Activated CD4-positive, alpha-beta T cell treated with anti-CD3 and anti-CD28 coated beads, Interleukin-2, amount 50 U/mL, for 48 hours (primary cell): ENCODE measurements around the gene CYP2J2.
"Not testable (repeated sequence)": the region's sequence is repeated elsewhere in the genome, so short reads cannot be mapped to it uniquely, and the experiment has no call there.

Experiments used
- DNase-seq, 2 experiments: peaks; one replicate each; pipeline ENCODE4 v3.0.0-alpha.2; 2020

Gene CYP2J2

GRCh38 chr1:59857679-59858354, 68.8 kb downstream of the CYP2J2 start:
- no peak for DNase-seq

GRCh38 chr1:59856725-59857338, 69.7 kb downstream of the CYP2J2 start:
- no peak for DNase-seq

GRCh38 chr1:59855297-59855696, 71.3 kb downstream of the CYP2J2 start:
- not testable (repeated sequence) for DNase-seq

GRCh38 chr1:59852117-59852516, 74.5 kb downstream of the CYP2J2 start:
- no peak for DNase-seq

GRCh38 chr1:59846895-59847282, 79.7 kb downstream of the CYP2J2 start:
- DNase-seq: no peak

- no peak for DNase-seq
These were observed 80.2 kb downstream of the CYP2J2 start for GRCh38 chr1:59846209-59846894.

GRCh38 chr1:59845091-59845490, 81.5 kb downstream of the CYP2J2 start:
- DNase-seq: no peak
